RKO (cell line): ENCODE data around the gene MTOR.
"Not testable (repeated sequence)": the region's sequence is repeated elsewhere in the genome, so short reads cannot be mapped to it uniquely, and the experiment has no call there.

ENCODE experiments used
- DNase-seq: peaks from one replicate; pipeline ENCODE4 v3.0.0-alpha.2; 2016; ENCODE audit warnings: low spot score

MTOR gene

GRCh38 chr1:11180342-11180744, 82.0 kb downstream of the MTOR start:
- no peak for DNase-seq

- not testable (repeated sequence) for DNase-seq
Measured at GRCh38 chr1:11179749-11180148, 82.6 kb downstream of the MTOR start.

- no peak for DNase-seq
Measured at GRCh38 chr1:11179125-11179524, 83.2 kb downstream of the MTOR start.

- no peak for DNase-seq
Measured at GRCh38 chr1:11178021-11179015, 84.0 kb downstream of the MTOR start.

GRCh38 chr1:11176081-11176706, 86.2 kb downstream of the MTOR start:
- no peak for DNase-seq

DNA sequence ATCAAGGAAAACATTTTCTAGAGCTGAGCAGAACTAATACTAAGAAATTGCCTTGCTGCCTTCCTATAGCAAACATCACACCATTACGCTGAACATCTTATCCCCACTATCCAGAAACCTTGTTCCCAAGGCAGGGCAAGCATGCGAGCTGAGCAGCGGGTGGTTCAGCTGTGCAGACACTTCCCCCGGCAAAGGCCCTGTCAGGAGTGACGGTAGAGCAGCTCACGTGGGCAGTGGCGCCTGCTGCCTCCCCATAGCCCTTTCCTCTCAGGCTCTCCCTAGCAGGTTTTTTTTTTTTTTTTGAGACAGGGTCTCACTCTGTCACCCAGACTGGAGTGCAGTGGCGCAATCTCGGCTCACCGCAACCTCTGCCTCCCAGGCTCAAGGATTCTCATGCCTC, 86.9 kb downstream of the MTOR start:
- DNase-seq: no peak

DNA sequence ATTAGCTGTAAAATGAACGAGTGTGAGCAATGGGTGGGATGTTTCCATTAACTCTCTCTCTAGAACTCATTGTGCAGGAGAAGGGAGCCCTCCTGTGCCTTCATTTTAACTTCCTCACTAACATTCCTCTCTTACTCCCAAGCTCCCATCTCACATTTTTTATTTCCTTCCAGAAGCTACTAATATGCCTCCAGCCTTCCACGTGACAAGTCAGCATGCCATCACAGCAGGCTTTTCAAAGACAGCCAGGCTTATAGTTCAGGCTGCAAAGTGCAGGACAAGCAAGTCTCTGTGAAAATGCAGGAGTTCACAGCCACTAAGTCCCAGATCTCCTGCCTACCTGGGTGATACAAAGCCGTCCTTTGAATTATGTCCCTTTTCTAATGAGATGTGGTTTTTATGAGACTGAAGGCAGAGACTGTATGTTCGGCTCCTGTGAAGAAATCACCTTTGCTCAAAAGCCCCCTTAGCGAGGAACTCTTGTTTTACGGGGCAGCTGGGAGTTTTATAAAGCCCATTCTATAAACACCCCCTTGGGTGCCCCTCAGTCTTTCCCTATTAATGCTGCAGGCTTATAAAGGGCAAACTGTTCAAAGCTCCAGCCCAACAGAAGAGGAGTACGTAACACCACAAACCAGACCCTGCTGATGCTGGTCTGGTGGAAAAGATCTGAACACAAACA, 87.9 kb downstream of the MTOR start:
- DNase-seq: no peak

- no peak for DNase-seq
Measured at GRCh38 chr1:11170102-11170501, 92.2 kb downstream of the MTOR start.

DNA sequence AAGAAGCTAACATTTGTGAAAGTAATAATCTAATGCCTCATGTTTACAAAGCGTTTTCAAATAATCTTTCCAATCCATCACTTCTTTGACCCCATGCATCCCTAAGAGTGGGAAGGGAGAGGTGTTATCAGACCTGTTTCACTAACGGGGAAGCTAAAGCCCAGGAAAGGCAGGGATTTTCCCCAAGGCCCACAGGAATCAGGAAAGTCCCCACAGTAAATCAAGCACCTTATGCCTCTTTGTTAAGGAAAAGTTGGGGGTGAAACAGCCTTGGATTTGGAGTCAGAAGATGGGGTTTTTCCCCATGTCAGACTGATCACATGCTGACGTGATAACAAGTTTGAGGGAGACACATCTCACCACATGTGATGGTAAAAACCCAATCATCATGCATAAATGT, 93.1 kb downstream of the MTOR start:
- no peak for DNase-seq

DNA sequence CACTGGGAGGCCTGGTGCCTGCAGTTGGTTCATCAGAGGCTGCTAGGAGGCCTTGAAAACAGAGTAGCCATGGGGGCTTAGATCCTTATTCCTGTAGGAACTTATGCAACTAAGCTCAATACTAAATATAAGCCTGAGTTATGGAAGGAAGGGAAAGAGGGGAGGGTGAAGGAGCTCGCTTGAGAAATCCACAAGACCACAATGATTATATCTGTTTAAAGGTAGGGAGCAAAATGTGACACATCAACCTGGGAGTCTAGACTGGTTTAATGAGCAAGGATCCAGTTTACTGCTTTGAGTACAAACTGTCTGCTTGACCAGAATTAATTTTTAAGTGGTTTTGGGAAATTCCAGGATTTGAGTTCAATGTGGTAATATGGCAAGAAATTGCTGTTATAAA, 93.6 kb downstream of the MTOR start:
- DNase-seq: no peak

- not testable (repeated sequence) for DNase-seq
Measured at GRCh38 chr1:11166744-11167143, 95.6 kb downstream of the MTOR start.

DNA sequence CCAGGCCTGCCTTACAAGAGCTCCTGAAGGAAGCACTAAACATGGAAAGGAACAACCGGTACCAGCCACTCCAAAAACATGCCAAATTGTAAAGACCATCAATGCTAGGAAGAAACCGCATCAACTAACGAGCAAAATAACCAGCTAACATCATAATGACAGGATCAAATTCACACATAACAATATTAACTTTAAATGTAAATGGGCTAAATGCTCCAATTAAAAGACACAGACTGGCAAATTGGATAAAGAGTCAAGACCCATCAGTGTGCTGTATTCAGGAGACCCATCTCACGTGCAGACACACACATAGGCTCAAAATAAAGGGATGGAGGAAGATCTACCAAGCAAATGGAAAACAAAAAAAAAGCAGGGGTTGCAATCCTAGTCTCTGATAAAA, 99.6 kb downstream of the MTOR start:
- not testable (repeated sequence) for DNase-seq

DNA sequence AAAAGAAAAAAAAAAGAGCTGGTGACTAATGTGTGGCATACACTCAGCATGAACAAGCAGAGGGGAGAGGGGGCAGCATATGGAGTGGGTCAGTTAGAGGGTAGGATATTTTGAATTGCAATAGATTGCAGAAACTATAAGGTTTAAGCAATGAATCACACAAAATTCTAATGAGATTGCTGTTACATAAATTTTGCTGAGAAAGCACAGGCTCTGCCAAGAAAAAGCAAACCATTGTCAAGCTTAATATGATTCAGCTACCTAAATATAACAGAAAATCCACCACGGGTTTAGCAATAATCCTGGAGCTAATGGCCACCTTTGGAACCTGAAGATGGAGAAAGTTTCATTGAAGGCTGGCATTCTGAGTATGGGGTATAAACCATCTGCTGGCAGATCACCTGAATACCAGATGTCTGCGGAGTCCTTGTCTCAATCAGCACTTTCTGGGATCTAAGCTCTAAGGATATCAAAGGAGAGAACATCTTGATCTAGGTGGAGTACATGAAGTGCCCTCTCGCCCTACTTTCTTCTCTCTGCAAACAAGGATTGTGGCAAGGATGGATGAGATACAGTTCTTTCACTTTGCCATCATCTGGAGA, 103.5 kb downstream of the MTOR start:
- peak; percentile 67 for DNase-seq

GRCh38 chr1:11158291-11158690, 104.1 kb downstream of the MTOR start:
- no peak for DNase-seq

GRCh38 chr1:11157867-11158266, 104.5 kb downstream of the MTOR start:
- no peak for DNase-seq

DNA sequence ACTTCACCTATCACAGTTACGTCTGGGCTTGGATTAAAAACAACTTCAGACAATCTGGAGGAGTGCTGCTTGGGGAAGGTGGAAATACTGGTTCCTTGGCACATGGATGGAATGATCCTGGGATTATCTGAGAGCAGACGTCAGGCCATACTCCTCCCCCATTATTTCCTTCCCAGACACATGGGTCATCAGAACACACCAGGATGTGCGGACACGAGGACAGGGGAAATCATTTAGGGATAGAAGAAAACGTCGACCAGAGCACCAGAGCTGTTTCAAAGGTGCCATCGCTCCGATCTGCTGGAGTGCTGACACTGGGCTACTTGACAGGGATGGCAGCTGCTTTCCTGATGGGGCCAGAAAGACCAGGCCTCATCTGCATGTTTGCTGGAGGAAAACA, 105.0 kb downstream of the MTOR start:
- no peak for DNase-seq

DNA sequence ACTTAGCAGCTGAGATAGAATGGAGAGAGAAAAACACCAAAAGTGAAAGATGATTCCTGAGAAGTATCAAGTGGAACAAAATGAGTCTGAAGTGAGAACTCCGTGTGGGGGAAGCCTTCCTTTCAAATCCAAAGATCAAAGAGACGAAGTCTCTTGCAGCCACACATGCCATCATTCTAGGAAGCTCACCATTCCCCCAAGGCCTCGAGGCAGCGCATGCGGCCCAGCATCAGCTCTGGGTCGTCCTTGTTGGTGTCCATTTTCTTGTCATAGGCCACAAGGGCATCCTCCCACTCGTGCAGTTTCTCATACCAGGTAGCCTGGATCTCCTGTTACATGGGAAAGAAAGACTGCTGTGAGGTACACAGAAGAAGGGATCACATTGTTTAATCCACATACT, 105.4 kb downstream of the MTOR start:
- DNase-seq: no peak

- DNase-seq: no peak
Measured at GRCh38 chr1:11156441-11156840, 105.9 kb downstream of the MTOR start.

GRCh38 chr1:11153184-11153583, 109.2 kb downstream of the MTOR start:
- DNase-seq: no peak

GRCh38 chr1:11152755-11153154, 109.6 kb downstream of the MTOR start:
- no peak for DNase-seq

GRCh38 chr1:11151826-11152612, 110.3 kb downstream of the MTOR start:
- DNase-seq: no peak

GRCh38 chr1:11151114-11151513, 111.2 kb downstream of the MTOR start:
- no peak for DNase-seq
